ENCODE results near the gene TLN1. TPM values are rescaled to one million over a fixed set of nuclear protein-coding genes. Genes with fewer than 3 reads are reported as not detected.
A peak's percentile ranks its signal among the peaks of the same experiment; 100 is the strongest.

Gene TLN1
- total and polyA plus RNA-seq, 2 of the 8 experiments (the other 6 are each of a cell fraction or from before 2014, with no cell fraction given): 28.1 to 90.1 TPM

- Histone ChIP-seq H2BK12ac (ENCODE audit: low read depth, low read length) (no peak overlapping the region), H3K79me1 (ENCODE audit: low read depth, low read length) (no peaks in the 10 kb centered on the region; the same call in 1 of the 2 replicates), H3K23ac (ENCODE audit: insufficient read length) (no peak overlapping the region), H3K79me2 (ENCODE audit: control insufficient read depth in 1 of 2, insufficient read depth in 2 of 2, low read length in 2 of 2) (peaks cover 0 to 8% of the 10 kb centered on the region in 2 experiments; a peak in 2 of 4 replicates), H3K18ac (ENCODE audit: extremely low read depth, low read length) (no peak overlapping the region), H2BK5ac (ENCODE audit: low read depth, low read length) (no peak overlapping the region), H3K14ac (ENCODE audit: insufficient read length) (no peak overlapping the region), H2BK120ac (replicated peaks; ENCODE audit: low read depth, low read length) (no peak overlapping the region), H2AK5ac (ENCODE audit: low read depth, low read length) (no peak overlapping the region), H2BK15ac (ENCODE audit: low read length) (no peak overlapping the region), H3K4ac (replicated peaks; ENCODE audit: insufficient read length, low read depth, low read length) (no peak overlapping the region), H3K9me3 (ENCODE audit: insufficient read depth in 2 of 2, low read depth in 1 of 2, low read length in 1 of 2) (no peaks in the 10 kb centered on the region; a peak in 1 of 4 replicates), H3K4me1 (replicated peaks in 1 of 4; ENCODE audit: control insufficient read depth in 3 of 4, insufficient read depth in 4 of 4, low read length in 3 of 4) (peaks cover 0 to 7% (median 3%) of the 10 kb centered on the region in 4 experiments; a peak in 4 of 7 replicates), H3K27me3 (replicated peaks in 1 of 4; ENCODE audit: control insufficient read depth in 3 of 4, extremely low read depth in 1 of 4, insufficient read depth in 3 of 4, low read length in 3 of 4) (no peaks in the 10 kb centered on the region), H2BK20ac (ENCODE audit: low read length) (no peak overlapping the region), H3K36me3 (ENCODE audit: control insufficient read depth in 2 of 4, insufficient read depth in 4 of 4, low read length in 3 of 4) (peaks cover 25 to 59% (median 47%) of the 10 kb centered on the region in 4 experiments), H2AFZ (ENCODE audit: low read length) (no peak overlapping the region), H3K4me2 (ENCODE audit: insufficient read depth in 1 of 2, low read depth in 2 of 2, low read length in 2 of 2) (no peak overlapping the region), H4K91ac (replicated peaks; ENCODE audit: insufficient read length, low read length) (no peak overlapping the region), H3K27ac (ENCODE audit: low read depth, low read length) (peak overlapping the region; percentile 20; the same call in 1 of the 2 replicates), H3K23me2 (ENCODE audit: low read depth, low read length) (peaks cover 9% of the 10 kb centered on the region; the same call in 1 of the 2 replicates), H4K20me1 (replicated peaks in 1 of 2; ENCODE audit: control insufficient read depth in 1 of 2, insufficient read depth in 2 of 2, low read length in 2 of 2) (peaks cover 2 to 13% of the 10 kb centered on the region in 2 experiments), H3K4me3 (ENCODE audit: extremely low read depth in 1 of 4, insufficient read depth in 2 of 4, low read depth in 3 of 4, low read length in 4 of 4) (no peak overlapping the region), H3K56ac (replicated peaks; ENCODE audit: insufficient read length, low read depth, low read length) (no peak overlapping the region), H4K8ac (ENCODE audit: extremely low read depth, insufficient read depth, low read length) (no peak overlapping the region), H3K9ac (replicated peaks in 1 of 4; ENCODE audit: extremely low read depth in 1 of 4, low read depth in 3 of 4, low read length in 3 of 4) (no peak overlapping the region), H4K5ac (ENCODE audit: insufficient read length, low read depth, low read length) (no peak overlapping the region)
- WGBS, 2 experiments (ENCODE audit: extremely low coverage in 1 of 2, insufficient coverage in 1 of 2, insufficient read length in 1 of 2, insufficient replicate concordance in 2 of 2, low coverage in 1 of 2, low lambda C conversion rate in 2 of 2, missing lambda C conversion rate in 1 of 2): 83% methylated on average over 5 of the region's 5 CpGs; no CpG with 5 or more reads in 1 of the 2 experiments
- DNase-seq (ENCODE audit: low read depth in 1 of 2, low spot score in 2 of 2) (peak in 1 of 2 experiments; percentile 74), FAIRE-seq (peak; percentile 73)
- POLR2A ChIA-PET (ENCODE audit: partially characterized antibody): interaction anchor here (1.0 to 2.6 kb wide), 4 partner anchors 9 to 72 kb away, joined by 3 to 15 read pairs (median 10); partner anchors contain the start of genes ARHGEF39, GBA2 and RGP1
- CTCF ChIA-PET (ENCODE audit: partially characterized antibody): interaction anchor here (0.6 to 16.0 kb wide), 26 partner anchors 8 to 197 kb away, joined by 3 to 198 read pairs (median 3); partner anchors contain the start of genes GBA2, HINT2 and RGP1
- TF ChIP-seq TAF7 (optimal IDR thresholded peaks at IDR 0.05; ENCODE audit: borderline replicate concordance, low read depth, low read length): no peak
- no peak for TF ChIP-seq SP2 (IDR thresholded peaks at IDR 0.05; ENCODE audit: low read length)
- no peak for TF ChIP-seq ZNF274 (IDR thresholded peaks at IDR 0.05; ENCODE audit: borderline replicate concordance, extremely low read depth, low read length)
- no peak for TF ChIP-seq SUZ12 (IDR thresholded peaks at IDR 0.05; ENCODE audit: low read length)
- TF ChIP-seq SIN3A (conservative IDR thresholded peaks at IDR 0.05 in 1 of 2, IDR thresholded peaks at IDR 0.05 in 1 of 2; ENCODE audit: low read depth in 1 of 2, low read length in 2 of 2): peak in 1 of 2 experiments; percentile 41; a peak in 1 of 4 replicates
- no peak for TF ChIP-seq BACH1 (IDR thresholded peaks at IDR 0.05; ENCODE audit: low read length)
- TF ChIP-seq CEBPB (IDR thresholded peaks at IDR 0.05; ENCODE audit: low read depth, low read length): no peak
- no peak for TF ChIP-seq TAF1 (IDR thresholded peaks at IDR 0.05; ENCODE audit: low read depth, low read length)
- peak in 1 of 2 experiments; percentile 49; a peak in 1 of 3 replicates for TF ChIP-seq POLR2A (IDR thresholded peaks at IDR 0.05; ENCODE audit: control extremely low read depth in 1 of 2, low read depth in 2 of 2, low read length in 2 of 2)
- no peak for TF ChIP-seq NRF1 (IDR thresholded peaks at IDR 0.05; ENCODE audit: low read depth, low read length)
- peak; percentile 62 to 71 for TF ChIP-seq RAD21 (IDR thresholded peaks at IDR 0.05 in 1 of 2, conservative IDR thresholded peaks at IDR 0.05 in 1 of 2; ENCODE audit: low read depth in 2 of 2, low read length in 2 of 2)
- TF ChIP-seq TCF12 (IDR thresholded peaks at IDR 0.05; ENCODE audit: low read depth, low read length): no peak
Observed at GRCh38 chr9:35736201-35736633, 4.2 kb upstream of the TLN1 start.
